NCI-H1092 (cell line): Measurements from ENCODE around the gene GPS2.

Experiments used
- DNase-seq: peaks from one replicate; lab custom pipeline; 2025; lab: John Stamatoyannopoulos, UW

Gene GPS2

DNA sequence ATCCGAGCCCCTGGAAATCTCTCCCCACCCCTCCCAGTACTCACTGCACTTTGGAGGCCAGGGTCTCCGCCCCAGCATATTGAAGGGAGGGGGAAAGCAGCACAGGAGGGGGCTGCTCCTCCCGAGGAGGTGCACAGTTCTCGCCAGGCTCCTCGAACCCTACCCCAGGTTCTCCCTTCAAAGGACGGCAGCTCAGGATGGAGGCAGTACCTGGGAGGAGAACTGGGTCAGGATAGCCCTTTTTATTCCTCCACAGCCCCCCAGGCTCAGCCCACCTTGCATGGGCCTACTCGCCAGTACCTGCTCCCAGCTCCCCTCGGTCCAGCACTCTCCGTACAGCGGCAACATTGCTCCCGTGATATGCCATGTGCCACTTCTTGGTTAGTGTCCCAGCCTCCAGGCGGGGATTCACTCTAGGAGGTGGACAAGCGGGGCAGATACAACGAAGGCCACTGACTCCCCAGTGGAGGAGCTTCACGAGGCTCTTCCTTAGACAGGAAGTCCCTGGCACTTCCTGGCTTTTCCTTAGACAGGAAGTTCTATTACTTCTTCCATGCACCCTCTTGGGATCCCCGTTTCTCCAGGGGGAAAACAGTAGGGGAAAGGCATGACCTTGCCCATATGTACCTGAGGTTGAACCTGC, 2.1 kb upstream of the GPS2 start:
- DNase-seq, result no peak

DNA sequence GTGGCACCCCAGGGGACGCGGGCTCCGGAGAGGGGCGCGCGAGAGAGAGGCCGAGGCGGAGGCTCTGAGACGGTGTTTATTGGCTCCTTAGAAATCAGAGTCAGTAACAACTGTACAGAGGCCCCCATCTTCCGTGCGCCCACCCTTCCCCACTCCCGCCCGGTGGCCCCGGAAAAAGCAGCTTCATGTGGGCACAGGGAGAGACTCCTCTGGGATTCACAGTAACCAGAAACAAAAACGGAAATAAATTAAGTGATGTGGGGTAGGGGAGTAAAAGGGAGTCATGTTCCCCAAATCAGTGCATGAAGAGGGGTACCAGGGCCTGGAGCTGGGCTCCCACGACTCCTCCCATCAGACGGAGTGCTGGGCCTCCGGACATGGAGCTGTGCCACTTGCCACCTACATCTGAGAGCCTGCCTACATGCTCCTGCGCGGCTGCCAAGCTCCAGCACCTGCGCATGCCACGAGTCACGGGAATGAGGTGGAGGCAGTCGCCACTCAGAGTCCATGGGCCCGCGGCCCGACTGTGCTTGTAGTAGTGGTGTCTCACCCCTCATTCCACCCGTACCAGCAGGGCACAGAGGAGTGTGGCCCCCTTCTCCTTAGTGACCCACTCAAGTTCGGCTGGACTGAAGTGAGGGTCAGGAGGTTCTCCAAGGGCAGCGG, 543 bp upstream of the GPS2 start:
- no peak for DNase-seq

GRCh38 chr17:7313890-7314718, 1.1 kb downstream of the GPS2 start:
- DNase-seq, result no peak

DNA sequence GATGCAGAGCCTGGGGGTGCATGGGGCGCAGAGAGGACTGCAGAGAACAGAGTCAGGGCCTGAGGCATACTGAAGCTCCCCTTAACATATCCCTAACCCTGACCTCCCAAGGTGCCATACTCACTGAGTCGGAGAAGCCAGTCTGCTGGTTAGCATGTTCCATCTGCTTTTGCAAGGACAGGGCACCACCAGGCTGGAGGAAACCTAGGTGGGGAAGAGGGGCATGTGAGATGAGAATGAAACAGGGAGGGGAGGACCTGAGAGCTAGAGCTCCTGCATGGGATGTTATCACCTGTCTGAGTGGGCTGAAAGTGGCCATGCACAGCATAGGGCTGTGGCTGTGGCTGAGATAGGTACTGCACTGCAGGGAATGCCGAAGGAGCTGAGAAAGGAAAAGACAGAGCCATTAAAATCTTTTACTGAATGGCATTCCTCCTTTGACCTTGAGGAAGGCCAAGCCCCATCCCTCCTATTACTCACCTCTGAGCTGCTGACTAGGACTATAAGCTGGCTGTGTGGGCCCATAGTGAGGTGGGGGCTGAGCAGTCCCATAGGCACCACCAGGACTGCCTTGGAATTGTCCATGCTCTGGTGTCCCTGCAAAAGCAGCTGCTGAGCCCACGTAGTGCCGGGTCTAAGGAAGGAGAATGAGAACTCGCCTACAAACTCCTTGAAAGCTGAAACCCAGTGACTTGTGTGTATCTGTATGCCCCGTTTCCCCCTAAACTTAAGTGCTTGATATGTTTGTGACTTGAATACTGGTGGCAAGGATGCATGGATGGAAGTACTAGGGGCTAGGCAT, 1.9 kb downstream of the GPS2 start:
- no peak for DNase-seq

GRCh38 chr17:7312432-7313087, 2.6 kb downstream of the GPS2 start:
- no peak for DNase-seq

DNA sequence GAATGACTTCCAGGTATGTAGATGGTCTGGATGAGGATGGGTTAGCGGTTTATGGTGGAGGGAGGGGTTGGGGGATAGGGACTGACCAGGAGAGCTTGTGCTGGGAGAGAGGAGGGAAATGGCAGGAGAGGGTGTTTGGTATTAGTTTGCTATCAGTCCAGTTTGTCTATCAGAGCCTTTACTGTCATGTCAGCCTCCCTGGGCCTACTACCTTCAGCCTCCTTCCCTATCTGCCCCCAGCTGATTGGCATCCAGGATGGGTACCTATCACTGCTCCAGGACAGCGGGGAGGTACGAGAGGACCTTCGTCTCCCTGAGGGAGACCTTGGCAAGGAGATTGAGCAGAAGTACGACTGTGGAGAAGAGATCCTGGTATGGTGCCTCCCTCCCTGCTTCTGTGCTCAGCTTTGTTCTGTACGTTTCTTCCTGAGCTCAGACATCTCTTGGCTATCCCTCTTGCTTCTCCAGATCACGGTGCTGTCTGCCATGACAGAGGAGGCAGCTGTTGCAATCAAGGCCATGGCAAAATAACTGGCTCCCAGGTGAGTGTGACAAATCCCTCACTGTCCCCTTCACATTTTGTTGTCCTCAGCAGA, 4.0 kb downstream of the GPS2 start:
- no peak for DNase-seq

DNA sequence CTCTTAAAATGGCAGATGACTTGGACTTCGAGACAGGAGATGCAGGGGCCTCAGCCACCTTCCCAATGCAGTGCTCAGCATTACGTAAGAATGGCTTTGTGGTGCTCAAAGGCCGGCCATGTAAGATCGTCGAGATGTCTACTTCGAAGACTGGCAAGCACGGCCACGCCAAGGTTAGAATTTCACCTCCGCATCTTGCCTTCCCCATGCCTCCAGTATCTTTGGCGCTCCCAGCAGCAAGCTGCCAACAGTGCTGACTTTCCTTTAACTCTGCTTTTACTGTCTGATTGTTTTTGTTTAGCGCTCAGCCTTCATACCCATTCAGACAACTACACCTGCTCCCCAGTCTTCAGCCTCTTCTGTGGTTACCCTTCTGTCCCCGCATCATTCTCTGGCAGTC, 5.5 kb downstream of the GPS2 start:
- DNase-seq, result no peak

- no peak for DNase-seq
Observed at GRCh38 chr17:7308625-7309433, 6.3 kb downstream of the GPS2 start.

DNA sequence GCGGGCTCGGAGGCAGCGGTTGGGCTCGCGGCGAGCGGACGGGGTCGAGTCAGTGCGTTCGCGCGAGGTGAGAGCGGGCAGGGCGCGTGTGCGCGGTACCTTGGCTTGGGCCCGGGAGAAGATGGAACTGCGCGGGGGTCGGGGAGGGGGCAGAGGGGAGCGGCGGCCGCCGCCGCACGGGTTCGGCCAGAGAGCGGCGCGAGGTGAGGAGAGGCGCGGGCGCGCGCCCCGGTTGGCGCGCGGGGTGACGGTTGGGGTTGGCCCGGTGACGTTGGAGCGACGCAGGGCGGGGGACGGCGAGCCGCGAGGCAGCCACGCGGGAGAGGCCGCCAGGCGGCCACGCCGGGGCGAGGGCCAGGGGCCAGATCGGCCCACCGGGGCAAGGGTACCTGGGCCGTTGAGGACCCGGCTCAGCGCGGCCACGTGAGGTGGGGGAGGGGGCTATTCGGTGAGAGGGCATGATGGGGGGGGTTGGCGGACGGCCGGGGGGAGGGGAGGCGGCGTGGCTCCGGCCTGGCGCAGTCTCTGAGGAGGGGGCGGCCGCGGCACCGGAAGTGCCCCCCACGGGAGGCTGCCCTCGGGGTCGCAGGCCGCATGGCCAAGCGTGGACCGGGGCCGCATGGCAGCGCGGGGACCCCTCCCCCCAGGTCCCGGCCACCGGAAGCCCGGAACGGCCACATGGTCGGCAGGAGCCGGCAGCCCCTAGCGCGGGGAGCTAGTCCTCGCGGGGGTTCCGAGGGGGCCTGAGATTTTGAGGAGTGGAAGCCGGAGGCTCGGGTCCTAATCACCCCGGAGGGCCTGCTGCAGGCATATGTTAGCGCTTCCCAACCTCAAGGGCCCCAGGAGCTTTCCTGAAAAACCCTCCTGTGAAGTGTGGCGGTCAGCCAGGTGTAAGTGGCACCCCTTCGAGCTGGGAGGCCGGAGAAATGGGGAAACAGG, 7.2 kb downstream of the GPS2 start:
- no peak for DNase-seq

GRCh38 chr17:7306911-7307685, 8.1 kb downstream of the GPS2 start, which contains the start of gene EIF5A:
EIF5A (plus strand) TSS chr17:7307628; CDS start chr17:7309636, 2,008 bp downstream.
- peak; percentile 98 for DNase-seq

- no peak for DNase-seq
Observed at GRCh38 chr17:7304179-7304578, 11.0 kb downstream of the GPS2 start.

DNA sequence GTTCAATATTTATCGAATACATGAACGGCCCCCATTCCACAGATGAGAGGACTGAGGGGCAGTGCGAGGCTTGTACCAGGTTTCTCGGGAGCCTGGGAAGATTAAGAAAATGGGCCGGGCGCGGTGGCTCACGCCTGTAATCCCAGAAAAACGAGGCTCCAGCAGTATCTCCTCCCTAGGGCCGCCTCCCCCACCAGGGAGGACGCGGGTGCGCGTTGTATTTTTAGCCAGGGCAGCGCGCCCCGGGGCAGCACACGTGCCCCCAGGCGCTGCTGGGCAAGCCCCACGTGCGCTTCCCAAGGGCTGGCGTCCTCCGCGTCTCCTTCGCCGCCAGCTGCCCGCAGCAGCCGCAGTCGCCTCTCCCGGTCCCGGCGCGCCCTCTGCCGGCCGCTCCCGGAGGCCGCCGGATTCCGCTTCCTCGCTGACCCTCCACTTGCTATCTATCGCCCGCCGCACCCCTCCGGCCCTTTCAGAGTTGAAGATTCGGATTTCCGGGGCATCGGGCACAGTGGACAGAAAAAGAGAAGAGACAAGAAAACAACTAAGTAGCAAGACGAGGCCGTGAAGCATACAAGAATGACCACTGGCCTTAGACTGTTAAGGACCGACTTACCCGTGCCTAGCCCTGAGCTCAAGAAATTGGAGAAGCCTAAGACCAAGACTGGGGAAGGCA, 18.8 kb downstream of the GPS2 start:
- DNase-seq, result peak; percentile 38

GRCh38 chr17:7295230-7296180, 19.7 kb downstream of the GPS2 start:
- DNase-seq, result no peak

GRCh38 chr17:7294614-7295153, 20.5 kb downstream of the GPS2 start, which contains the start of gene YBX2:
YBX2 (minus strand) TSS chr17:7294639; CDS start chr17:7294500, 139 bp downstream.
- DNase-seq, result peak; percentile 56

DNA sequence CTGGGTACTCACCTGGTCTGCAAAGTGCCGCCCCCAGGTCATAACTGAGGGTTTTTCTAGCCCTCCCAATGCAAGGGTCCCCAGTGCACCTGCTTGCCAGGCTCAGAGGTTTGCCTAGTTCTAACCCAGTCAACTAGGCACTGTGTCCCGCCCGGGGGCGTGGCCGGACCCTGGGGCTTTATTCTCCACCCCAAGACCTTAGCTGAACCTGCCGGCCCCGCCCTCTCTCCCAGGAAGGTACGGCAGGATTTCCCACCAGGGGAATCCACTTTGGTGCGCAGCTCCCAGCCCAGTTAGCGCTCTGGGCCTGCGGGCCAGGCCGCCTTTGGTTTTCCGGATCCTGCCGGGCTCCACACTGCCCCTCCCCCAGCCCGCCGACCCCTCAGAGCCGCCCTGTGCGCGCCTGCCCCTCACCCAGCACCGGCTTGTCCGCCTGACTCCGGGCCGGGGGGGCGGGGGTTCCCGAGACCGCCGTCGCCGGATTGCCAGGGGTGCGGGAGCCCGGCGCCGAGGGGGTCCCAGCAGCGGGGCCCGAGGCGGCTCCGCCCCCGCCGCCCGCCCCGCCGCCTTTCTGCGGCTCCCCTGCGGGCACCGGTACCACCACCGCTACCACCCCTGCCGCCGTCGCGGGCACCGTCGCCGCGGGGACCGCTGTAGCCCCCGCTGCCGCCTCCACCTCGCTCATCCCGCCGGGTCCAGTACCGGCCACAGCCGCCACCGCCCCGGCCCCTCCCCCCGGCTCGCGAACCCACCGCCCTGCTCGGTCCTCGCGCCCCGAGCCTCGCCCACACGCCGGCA, 21.1 kb downstream of the GPS2 start:
- no peak for DNase-seq
